GOT3 (cell line): ENCODE data around the gene HNRNPUL1.
A peak's percentile ranks its signal among the peaks of the same experiment; 100 is the strongest.
"Not testable (repeated sequence)": the region's sequence is repeated elsewhere in the genome, so short reads cannot be mapped to it uniquely, and the experiment has no call there.

Experiments
- DNase-seq: peaks from one replicate; lab custom pipeline; 2025; ENCODE audit warnings: mixed read lengths; lab: John Stamatoyannopoulos, UW

The HNRNPUL1 gene

DNA sequence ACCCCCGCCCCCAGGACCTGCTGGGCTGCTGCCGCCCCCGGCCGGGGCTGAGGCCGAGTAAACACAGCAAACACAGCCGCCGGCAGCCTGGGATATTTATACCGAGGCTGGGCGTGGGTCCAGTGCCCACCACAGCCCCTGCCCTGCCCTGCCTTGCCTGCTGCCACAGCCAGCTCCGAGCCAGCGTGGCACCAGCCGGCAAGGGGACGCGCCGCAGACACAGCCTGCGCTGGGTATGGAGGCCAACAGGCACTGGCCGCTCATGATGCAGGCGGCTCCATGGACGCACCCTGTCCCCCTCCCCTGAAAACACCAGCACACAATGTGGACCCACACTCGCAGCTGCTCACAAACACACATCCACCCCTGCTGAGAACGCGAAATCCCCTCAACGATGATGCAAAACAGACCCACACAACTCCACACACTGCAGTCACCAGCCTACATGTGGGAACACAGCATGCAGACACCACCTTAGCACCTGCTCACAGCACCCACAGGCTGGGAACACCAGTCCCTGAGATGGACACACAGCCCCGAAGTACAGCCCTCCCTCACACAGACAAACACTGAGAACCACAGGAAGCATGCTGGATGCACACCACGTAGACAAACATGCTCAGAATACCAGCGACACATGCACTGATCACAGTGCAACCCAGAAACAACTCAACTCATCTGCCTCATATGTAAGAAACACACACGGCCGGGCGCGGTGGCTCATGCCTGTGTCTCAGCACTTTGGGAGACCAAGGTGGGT, 62.0 kb downstream of the HNRNPUL1 start:
- DNase-seq: no peak

DNA sequence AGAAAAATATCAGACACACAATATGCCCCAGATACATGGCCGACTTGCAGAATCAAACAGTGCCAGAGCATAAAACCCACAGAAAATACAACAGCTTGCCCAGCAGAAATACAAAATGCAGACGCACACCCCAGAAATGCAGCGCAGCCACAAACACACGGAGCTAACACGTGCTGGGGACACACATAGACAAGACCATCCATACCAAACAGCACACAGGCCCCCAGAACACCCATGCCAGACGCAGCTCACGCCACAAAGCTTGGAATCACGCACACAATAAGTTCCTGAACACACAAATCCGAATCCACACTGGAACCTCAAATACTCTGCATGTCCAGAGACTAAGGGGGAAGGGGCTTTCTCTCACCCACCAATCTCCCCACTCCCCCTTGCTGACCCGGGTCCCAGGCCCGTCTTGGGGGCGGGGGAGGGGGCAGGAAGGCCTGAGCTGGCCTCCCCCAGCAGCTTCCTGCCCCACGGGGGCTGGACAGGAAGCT, 63.0 kb downstream of the HNRNPUL1 start:
- DNase-seq: no peak

DNA sequence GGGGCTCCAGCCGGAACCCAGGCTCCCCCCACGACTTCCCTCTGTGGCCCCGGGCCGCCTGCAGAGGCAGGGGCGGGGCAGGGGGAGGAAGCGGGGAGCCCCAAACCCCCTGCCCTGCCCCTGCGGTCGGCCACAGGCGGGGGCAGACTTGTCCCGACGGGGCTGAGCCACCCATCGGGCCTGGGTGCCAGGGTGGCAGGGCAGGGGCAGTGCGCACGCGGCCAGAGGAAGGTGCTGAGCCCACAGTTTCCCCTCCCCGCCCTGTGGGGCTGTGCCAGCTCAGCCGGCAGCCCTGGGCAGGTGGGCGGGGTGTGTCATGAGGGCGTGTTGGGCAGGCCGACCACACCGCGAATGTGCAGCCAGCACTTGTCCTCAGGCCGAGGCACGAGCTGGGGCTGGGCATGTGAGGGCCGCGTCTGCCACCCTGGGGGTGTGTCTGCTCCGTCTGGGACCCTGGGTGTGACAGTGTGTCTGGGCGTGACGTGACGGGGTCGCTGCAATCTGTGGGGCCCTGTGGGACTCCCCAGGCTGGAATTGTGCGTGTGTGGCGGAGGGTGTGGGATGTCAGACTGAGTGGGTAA, 63.5 kb downstream of the HNRNPUL1 start:
- no peak for DNase-seq

DNA sequence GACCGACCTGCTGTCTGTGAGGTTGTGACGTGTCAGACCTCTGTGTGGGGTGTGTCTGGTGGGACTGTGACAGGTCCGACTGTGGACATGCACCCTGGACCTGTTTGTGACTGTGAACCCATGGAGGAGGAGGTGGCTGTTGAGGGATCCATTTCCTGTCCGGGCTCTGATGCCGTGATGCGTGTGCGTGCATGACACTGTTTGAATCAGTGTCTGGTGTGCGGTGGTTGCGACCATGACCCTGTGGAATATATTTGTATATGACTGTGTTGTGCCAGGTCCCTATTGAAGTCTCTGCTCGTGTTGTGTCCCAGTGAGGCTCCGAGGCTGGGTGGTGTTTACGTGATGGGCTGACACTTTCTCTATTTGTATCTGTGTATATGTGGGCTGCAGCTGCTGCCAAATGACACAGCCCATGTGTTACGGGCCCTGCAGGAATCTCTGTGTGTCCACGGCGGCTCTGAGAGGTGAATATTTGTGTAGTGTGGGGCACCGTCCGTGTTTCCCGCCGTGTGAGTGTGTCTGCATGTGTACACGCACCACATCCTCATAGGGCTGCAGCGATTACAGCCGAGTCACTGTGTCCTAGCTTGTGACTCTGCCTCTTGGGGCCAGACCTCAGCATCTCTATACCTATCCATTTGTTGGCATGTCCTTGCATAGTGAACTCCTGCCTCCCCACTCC, 64.1 kb downstream of the HNRNPUL1 start:
- no peak for DNase-seq

DNA sequence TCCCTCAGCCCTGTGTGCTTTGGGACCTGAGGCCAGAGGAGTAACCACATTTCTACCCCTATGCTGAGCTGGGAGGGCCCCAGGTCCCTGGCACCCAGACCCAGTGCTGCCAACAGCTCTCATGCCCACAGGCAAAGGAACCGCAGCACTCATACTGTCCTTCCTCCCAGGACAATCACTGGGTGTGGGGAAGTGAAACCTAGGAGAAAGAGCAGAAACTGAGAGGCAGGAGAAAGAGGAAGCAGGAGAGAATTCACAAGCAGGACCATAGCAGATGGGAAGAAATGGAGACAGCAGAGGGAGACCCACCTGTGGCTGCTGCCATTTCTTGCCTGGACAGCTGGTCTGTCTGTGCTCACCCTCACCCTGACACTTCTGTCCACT, 64.7 kb downstream of the HNRNPUL1 start:
- DNase-seq: no peak

DNA sequence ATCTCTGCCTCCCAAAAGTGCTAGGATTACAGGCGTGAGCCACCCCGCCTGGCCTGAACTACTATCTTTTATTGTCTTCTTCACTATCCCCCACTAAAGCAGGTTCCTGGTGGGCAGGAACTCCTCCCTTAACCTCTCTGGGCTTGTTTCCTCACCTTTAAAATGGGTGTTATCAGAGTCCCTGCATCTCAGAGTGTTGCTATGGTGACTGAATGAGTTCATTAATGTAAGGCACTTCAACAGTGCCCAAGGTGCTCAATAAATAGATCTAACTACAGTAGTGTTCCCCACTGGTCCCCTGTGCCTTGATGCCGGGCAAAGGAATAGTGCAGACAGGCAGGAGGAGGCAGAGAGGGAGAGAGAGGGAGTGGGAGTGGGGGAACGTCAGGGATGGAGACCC, 66.3 kb downstream of the HNRNPUL1 start:
- DNase-seq: no peak

DNA sequence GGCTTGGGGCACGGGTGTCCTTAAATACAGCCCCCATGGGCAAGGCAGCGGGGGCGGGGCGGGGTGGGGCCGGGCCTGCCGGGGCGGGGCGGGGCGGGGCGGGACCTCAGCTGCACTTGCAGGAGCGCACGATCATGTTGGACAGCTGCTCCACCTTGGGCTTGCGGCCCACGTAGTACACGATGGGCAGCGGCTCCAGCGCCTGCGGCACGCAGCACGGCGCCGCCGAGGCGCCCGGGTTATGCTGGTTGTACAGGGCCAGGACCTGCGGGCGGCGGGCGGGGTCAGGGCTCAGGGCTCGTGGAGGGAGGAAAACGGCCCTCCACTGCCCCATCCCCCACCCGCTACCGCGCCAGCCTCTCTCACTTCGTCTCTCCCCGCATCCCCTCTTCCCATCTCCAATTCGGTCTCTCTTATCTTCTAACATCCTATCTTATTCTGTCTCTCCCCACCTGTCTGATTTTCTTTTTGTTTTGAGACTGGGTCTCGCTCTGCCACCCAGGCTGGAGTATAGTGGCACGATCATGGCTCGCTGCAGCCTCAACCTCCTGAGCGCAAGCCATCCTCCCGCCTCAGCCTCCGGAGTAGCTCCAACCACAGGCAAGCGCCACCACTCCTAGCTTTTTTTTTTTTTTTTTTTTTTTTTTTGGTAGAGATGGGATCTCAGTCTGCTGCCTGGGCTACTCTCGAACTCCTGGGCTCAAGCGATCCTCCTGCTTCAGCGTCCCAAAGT, 66.9 kb downstream of the HNRNPUL1 start:
- DNase-seq: no peak

DNA sequence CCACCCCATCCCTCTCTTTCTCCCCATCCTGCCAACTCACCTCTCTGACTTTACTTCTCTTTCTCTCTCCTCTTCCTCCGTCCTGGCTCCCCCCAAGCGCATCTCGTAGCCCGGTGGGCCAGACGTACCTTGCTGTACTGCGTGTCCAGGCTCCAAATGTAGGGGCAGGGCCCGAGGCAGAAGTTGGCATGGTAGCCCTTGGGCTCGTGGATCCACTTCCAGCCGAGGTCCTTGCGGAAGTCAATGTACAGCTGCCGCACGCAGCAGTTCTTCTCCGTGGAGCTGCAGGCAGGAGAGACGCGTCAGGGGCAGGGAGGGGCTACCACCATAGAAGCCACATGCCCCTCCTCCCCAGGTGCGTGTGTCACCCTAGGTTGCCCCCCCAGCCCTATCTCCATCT, 67.8 kb downstream of the HNRNPUL1 start:
- no peak for DNase-seq

DNA sequence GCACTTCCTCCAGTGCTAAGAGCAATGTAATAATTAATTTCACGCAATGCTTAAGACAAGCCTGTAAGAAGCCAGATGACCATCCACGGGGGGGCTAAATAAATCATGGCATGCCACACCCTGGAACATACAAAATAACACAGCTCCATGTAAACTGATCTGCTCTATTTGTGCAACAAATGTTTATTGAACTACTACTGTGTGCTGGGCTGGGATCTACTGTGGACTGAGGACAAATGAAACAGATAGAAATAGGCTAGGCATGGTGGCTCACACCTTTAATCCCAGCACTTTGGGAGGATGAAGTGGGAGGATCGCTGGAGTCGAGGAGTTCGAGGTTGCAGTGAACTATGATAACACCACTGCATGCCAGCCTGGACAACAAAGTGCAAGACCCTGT, 68.3 kb downstream of the HNRNPUL1 start:
- no peak for DNase-seq

DNA sequence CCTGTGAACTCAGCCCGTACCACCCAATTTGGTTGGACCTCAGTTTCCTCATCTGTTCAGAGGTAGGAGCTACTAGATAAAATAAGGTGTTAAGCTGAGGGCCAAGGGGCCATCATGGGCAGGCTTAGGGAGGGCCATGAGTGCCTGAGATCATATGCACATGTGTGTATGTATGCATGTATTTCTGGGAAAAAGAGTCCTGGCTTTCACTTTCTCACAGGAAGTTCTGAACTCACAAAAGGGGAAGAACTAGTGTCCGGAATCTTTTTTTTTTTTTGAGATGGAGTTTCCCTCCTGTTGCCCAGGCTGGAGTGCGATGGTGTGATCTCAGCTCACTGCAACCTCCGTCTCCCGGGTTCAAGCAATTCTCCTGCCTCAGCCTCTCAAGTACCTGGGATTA, 70.6 kb downstream of the HNRNPUL1 start:
- no peak for DNase-seq

DNA sequence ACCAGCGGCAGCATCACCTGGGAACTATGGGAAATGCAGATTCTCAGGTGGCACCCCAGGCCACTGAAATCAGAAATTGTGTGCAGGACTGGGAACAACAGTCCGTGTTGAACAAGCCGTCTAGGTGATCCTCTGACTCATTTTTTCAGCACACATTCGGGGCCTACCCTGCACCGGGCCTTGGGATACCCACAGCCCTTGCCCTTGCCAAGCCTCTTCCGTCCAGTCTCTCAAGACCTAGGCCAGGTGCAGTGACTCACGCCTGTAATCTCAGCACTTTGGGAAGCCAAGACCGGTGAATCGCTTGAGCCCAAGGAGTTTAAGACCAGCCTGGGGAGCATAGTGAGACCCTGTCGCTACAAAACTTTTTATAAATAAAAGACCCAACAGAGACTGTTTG, 71.3 kb downstream of the HNRNPUL1 start:
- no peak for DNase-seq

DNA sequence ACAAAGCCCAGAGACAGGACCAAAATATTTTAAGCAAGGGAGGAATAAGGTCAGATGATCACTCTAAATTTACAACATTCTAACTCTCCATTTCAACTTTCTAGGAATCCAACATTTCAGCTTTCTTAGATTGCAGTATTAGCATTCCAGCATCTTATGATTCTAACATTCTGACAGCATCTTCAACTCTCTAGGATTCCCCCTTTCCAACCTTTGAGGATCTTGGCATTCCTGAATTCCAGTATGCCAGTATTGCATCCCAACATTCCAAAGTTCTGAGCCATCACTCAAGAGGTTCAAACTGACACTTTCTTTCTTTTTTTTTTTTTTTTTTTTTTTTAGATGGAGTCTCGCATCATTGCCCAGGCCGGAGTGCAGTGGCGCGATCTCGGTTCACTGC, 75.8 kb downstream of the HNRNPUL1 start:
- DNase-seq: no peak

DNA sequence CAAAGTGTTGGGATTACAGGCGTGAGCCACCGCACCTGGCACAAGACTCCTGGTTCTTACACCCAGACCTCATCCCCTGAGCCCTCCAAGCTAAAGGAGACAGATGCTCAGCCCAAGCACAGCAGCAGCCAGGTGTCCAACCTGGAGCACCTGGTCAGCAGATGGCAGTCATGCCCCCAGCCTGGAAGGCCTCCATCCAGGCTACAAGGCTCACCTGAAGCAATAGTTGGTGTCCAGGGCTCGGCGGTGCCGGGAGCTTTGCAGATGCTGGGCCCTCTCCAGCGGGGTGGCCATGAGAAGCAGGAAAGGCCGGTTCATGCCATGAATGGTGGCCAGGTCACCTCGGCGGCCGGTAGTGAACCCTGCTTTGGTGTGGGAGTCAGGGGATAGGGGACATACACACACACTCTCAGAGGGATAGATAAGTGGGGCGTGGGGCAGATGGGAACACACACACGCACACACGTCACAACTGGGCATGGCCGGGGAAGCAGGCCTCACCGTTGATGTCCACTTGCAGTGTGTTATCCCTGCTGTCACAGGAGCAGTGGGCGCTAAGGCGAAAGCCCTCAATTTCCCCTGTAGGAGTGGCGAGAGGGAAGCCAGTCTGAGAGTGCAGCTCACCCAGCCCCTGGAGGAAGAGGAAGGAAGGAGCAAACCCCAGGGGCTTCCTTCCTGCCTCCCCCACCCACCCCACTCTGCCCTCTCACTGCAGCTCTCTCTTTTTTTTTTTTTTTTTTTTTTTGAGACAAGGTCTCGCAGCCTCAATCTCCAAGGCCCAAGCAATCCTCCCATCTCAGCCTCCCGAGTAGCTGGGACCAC, 77.7 kb downstream of the HNRNPUL1 start:
- no peak for DNase-seq

DNA sequence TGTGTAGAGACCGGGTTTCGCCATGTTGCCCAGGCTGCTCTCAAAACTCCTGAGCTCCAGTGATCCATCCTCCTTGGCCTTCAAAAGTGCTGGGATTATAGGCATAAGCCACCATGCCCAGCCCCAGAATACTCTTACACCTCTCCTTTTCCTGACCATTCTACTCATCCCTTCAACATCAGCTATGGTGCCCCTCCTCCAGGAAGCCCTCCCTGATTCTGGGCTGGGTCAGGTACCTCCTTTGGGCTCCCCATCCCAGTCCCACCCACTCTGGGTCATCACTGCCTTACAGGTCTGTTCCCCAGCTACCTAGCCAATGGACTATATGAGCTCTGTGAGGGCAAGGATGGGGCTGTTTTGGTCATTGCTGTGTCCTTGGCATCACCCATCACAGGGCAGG, 80.0 kb downstream of the HNRNPUL1 start:
- no peak for DNase-seq

DNA sequence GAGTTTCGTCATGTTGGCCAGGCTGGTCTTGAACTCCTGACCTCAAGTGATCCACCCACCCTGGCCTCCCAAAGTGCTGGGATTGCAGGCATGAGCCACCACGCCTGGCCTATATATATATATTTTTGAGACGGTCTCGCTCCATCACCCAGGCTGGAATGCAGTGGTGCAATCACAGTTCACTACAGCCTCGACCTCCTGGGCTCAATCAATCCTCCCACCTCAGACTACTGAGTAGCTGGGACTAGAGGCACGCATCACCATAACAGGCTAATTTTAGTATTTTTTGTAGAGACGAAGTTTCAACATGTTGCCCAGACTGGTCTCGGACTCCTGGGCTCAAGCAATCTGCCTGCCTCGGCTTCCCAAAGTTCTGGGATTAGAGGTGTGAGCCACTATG, 82.7 kb downstream of the HNRNPUL1 start:
- DNase-seq: not testable (repeated sequence)

DNA sequence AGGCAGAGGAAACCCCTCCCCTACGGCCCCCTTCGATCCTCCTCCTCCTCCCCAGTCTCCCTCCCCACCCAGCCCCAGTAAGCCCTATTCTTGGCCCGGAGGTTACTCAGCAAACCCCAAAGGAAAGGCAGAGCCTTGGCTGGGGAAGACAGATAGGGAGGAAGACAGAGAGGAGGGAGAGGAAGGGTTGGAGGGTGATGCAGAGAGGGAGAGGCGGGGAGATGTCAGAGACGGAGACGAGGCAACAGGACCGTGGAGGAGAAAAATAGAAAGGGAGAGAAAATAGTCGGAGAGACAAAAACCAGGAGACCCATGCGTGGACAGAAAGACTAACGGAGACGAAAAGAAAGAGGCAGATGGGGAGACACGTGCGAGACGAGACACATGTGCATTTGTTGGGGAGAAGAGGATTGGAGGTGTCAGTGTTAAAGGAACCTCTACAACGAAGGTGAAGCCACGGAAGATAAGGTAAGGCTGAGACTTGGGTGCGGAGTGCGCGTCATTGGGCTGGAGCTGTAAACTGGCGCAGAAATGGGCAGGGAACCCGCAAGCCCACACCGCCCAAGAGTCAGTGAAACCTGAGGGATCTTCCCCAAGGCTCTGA, 86.7 kb downstream of the HNRNPUL1 start:
- no peak for DNase-seq

DNA sequence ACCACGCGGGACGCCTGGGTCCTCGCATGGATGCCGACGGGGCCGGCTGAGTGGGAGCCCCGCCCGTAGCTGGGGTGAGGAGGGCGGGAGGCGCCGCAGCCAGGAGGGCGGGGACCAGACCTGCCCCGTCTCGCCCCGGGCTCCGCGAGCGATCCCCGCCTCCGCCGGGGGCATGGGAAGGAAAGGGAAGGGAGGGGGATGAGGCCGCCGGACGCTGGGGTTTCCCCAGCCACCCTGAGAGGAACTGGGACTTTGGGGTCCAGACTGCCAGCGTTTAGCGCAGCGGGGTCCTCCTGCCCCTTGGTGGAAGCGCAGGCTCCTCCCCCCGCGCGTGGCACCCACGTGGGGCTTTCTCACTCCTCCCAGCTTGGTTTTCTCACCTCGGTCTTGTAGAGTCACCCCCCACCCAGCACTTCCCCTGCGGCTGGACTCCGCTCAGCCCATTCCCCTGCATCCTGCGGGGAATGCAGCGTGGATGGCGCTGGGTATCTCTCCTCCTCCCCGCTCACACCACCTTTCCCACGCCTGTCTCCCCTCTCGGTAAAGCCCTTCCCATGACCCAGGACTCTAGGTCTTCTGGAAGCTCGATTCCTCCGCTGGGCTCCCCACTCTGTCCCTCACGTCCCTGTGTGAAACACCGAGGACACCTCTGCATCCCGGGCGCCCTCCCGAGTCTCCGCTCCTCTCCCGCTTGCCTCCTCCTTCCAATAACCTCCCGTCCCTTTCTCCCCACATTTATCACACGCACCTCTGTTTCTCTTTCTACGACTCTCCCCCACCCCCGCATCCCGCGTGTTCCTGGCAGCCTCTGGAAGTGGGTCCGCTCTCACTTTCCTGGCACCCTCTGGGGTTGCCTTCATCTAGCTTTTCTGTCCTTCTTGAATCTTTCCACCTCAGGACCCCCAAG, 87.4 kb downstream of the HNRNPUL1 start:
- DNase-seq: peak; percentile 62

DNA sequence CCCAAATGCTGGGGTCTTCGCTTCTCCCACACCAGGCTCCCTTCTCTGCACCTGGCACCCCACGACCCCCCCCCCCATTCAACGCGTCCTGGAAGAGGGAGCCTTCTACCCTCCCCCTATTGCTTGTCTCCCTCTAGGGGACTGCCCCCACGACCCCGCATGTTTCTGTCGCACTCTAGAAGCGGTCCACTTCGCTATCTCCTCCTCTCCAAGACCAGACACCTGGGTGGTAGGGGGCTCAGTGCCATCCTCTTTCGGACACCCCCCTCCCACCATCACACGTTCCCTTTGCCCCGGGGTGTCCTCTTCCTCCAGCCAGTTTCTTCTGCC, 88.1 kb downstream of the HNRNPUL1 start:
- no peak for DNase-seq

DNA sequence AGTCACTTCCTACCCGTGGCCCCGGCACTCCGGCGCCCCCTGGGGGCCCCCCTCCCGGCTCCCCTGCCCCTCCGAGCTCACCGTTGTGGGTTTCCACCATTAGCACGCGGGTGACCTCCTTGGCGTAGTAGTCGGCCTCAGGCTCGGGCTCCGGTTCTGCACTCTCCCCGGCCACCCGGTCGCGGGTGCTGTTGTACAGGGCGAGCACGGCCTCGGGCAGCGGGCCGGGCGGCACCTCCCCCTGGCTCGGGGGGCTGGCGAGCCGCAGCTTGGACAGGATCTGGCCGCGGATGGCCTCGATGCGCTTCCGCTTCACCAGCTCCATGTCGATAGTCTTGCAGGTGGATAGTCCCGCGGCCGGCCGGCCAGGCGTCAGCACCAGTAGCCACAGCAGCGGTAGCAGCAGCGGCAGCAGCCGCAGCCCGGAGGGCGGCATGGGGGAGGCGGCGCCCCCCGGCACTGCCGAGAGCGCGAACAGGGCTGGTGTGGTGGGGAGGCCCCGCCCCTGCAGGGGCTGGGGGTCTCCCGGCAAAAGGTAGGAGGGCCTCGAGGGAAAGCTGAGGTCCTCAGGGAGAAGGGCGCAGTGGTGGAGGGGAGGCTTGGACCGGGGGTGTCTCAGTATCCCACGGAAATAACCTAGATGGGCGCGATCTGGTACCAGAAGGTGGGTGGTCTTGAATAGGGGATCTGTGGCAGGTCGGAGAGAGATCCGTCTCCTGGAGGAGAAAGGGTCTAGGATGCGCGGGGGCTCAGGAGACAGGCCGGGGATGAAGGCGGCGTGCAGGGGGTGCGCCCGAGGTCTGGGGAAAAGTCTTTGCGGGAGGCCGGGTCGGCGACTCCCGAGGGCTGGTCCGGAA, 88.7 kb downstream of the HNRNPUL1 start:
- peak; percentile 14 for DNase-seq
